Stimulated activated CD4-positive, alpha-beta T cell treated with anti-CD3 and anti-CD28 coated beads, Interleukin-15, amount 100 ng/mL, for 1 hour (primary cell): Measurements from ENCODE around the gene CCNF.
"Not testable (repeated sequence)": the region's sequence is repeated elsewhere in the genome, so short reads cannot be mapped to it uniquely, and the experiment has no call there.

Experiments used
- DNase-seq, 2 donors: peaks; one replicate each; pipeline ENCODE4 v3.0.0-alpha.2; 2020; ENCODE audit warnings: low read depth in 1 of 2, low spot score in 1 of 2

The CCNF gene

DNA sequence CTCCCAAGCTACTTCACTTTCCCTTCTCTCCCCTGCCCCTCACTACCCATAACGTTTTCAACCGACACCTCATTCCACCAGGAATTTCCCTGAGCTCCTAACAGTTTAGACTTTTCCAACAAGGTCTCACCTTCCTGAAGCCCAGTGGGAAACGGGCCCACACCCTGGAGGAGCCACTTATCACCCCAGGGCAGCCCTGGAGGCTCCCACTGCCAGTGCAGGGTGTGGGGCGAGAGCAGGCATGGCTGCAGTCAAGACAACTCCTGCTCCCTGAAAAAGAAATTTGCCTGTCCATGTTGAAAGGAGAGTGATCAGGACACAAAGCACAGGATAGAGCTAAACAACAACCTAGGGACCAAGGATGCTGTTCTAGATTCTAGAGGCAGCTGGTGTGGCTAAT lies 1.7 kb upstream of the CCNF start:
- DNase-seq: no peak

GRCh38 chr16:2428051-2428783 lies 1.0 kb upstream of the CCNF start:
- DNase-seq: no peak

- no peak for DNase-seq
These were observed 538 bp upstream of the CCNF start for GRCh38 chr16:2428784-2429033.

- no peak for DNase-seq
These were observed 770 bp downstream of the CCNF start for GRCh38 chr16:2429771-2430663.

GRCh38 chr16:2432286-2432685 lies 3.0 kb downstream of the CCNF start:
- no peak for DNase-seq

DNA sequence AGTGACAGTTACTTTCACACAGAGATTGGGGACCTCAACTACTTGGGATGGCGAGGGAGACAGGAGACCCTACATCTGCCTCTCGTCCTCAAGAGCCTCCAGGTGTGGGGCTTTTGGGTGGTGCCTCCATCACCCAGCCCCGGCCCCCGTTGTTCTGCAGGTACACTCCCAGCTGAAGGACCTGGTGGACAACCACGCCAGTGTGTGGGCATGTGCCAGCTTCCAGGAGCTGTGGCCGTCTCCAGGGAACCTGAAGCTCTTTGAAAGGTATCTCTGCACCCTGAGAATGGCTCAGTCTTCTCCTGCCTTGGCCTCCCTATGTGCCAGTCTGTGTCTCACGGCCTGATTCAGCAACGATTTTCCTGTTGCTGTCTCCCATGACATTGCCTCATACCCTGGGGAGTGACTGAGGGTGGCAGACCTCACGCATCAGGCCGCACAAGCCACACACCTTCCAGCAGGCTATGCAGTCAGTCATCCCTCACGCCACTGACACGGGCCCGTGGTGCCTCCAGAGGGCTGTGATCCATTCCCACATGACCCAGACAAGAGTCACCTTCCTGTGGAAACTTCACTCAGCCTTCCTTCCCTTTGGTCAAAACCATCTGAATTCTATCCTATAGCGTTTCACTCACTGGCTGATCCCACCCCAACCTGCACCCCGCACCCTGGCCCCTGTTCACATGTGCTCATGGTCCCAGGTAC lies 3.7 kb downstream of the CCNF start:
- no peak for DNase-seq

DNA sequence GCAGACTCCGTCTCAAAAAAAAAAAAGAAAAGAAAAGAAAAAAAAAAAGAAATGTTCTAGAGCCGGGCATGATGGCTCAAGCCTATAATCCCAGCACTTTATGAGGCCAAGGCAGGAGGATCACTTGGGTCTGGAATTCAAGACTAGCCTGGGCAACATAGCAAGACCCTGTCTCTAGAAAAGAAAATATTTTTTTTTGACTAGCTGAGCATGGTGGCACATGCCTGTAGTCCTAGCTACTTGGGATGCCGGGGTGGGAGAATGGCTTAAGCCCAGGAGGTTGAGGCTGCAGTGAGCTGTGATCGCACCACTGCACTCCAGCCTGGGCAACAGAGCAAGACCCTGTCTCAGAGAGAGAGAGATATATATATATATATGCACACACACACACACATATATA lies 6.0 kb downstream of the CCNF start:
- DNase-seq: not testable (repeated sequence)

DNA sequence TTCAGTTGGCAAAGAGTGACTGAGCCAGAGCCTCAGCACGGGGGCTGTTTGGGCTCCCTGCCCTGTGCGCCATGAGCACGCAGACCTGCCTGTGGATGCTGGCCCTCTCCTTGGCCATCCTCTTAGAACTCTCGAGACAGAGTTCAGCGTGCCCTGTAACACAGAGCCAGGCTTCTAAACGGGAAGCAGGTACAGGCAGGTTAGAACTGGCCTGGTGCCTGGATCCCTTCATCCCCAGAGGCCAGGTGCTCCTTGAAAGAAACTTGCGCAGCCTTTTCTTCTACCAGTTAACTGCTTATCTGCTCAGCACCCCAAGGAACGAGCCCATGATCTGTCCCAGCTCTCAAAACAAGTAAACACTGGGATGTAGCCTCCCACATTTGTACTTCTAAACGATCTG lies 6.9 kb downstream of the CCNF start:
- no peak for DNase-seq

DNA sequence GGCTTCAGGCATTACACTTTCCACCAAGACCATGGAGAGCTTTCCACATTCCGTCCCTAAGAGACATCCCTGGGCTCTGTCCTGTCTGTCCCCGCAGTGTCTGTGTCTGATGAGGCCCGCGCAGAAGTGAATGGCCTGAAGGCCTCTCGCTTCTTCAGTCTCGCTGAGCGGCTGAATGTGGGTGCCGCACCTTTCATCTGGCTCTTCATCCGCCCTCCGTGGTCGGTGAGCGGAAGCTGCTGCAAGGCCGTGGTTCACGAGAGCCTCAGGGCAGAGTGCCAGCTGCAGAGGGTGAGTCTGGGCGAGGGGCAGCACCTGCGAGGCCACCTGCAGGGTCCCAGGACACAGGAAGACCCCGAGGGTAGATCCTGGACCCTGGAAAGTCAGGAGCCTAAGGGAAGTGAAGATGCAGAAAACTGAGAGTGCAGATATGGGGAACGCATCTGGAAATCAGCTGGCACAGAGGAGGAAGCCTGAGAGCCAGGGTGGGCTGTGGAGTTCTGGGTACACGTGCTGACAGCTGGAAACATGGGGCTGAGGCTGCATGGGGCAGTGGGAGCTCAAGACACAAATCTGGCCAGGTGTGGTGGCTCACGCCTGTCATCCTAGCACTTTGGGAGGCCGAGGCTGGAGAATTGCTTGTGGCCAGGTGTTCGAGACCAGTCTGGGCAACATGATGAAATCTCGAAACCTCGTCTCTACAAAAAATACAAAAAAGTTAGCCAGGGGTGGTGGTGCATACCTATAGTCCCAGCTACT lies 8.0 kb downstream of the CCNF start:
- no peak for DNase-seq

DNA sequence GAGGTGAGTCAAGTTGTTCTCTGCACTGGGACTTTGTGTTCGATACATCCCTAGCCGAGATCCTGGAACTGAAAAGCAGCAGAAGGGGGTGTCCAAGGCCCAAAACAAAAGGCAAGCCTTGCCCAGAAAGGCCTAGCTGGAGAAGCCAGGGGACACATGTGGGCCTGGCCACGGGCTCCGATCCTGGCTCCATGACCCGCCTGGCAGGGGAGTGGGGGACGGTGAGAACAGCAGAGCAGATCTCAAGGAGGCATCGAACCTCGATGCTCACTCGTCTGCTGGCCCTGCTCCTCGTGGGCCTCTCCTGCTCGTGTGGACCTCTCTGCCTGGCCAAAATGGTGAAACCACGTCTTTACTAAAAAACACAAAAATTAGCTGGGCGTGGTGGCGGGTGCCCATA lies 8.9 kb downstream of the CCNF start:
- DNase-seq: no peak

GRCh38 chr16:2439598-2439997 lies 10.4 kb downstream of the CCNF start:
- no peak for DNase-seq

- DNase-seq: not testable (repeated sequence)
These were observed 12.0 kb downstream of the CCNF start for GRCh38 chr16:2441143-2441804.

DNA sequence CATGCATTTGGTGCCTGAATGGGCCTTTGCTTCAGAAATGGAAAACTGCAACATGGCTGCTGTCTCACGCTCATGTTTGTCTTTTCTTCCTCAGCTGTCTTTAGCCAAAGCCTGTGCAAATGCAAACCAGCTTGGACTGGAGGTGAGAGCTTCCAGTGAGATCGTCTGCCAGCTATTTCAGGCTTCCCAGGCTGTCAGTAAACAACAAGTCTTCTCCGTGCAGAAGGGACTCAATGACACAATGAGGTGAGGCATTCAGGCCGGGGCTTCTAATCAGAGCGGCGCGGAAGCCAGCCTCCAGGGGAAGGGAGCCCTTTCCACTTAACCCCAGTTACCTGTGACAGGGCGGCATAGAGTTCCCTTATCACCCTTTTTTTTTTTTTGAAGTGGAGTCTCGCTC lies 14.3 kb downstream of the CCNF start:
- no peak for DNase-seq

- DNase-seq: no peak
These were observed 18.8 kb downstream of the CCNF start for GRCh38 chr16:2447920-2448583.

DNA sequence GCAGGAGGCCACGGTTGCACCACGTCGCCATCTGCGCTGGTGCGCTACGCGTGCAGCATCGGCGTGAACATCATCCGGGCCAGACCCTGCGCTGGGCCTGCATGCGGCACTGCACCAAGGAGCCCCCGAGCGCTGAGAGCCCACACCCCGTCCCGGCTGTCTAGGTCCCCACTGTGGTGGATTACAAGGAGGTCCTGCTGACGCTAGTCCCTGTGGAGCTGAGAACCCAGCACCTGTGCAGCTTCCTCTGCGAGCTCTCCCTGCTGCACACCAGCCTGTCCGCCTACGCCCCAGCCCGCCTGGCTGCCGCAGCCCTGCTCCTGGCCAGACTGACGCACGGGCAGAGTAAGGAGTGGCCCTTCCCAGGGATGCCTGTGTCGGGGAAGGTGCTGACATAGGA lies 19.9 kb downstream of the CCNF start:
- DNase-seq: no peak

- no peak for DNase-seq
These were observed 21.3 kb downstream of the CCNF start for GRCh38 chr16:2450535-2450934.

DNA sequence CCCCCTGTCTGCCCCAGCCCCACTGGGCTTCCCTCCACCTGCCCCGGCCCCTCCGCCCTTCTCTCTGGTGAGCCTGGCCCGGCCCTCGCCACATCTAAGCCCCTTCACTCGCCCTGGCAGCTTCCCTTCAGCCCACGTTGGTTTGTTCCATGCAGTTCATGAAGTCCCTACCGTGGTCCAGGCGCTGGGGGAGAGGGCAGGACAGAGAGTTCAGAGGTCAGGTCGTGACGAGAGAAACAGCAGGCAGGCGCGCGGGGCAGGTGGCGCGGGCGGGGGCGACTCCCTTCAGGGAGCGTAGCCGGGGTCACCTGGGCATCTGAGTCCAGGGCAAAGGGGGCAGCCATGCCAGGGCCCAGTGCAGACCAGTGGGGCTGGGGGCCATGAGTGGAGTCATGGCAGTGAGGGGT lies 21.7 kb downstream of the CCNF start:
- DNase-seq: no peak

DNA sequence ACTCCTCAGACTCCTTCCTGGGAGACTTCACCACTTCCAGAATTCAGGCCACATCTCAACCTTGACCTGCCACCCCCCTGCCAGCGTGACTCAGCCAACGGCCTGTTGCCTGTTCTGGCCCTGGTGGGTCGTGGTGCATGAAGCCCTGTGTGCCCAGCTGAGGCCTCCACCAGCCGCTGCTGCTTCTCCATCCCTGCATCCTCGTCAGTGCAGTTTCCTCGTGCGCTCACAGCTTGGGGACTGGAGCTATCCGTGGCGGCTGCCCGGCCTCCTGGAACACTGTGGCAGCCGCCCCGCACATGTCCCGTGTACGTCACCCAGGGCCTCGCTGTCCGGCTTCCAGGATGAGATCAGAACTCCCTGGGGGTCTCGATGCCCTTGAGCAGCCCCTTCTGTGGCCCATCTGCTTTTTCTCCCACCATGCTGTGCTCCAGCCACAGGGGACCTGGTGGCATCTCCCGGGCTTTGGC lies 22.6 kb downstream of the CCNF start:
- DNase-seq: no peak

GRCh38 chr16:2452650-2453049 lies 23.4 kb downstream of the CCNF start:
- DNase-seq: no peak
